K562 (cell line): ENCODE measurements around the gene RNF167.

Source experiments
- CEBPB ChIP-seq: fragments of 450-650 bp; IDR thresholded peaks from 2 replicates; pipeline ENCODE4 v1.6.1; 2016; ENCODE audit warnings: missing genetic modification characterization, missing compliant biosample characterization
- FOXK2 ChIP-seq, 2 experiments: fragments of 450-650 bp; IDR thresholded peaks in 1 of 2; conservative IDR thresholded peaks in 1 of 2; 2 replicates each; pipeline ENCODE4 v1.6.1; 2016; ENCODE audit warnings: low read depth in 2 of 2, mild to moderate bottlenecking in 1 of 2
- GABPB1 ChIP-seq: sonication (generic); formaldehyde crosslinking; IDR thresholded peaks from 2 replicates; pipeline ENCODE4 v1.8.0; 2022; ENCODE audit warnings: mild to moderate bottlenecking, missing genetic modification reagents
- HLTF ChIP-seq: fragments of 450-650 bp; IDR thresholded peaks from 2 replicates; pipeline ENCODE4 v1.6.1; 2016
- POLR2AphosphoS2 ChIP-seq: IDR thresholded peaks from 2 replicates; pipeline ENCODE4 v1.6.1; 2012; ENCODE audit warnings: low read length, improper control_type of control experiment
- RCOR1 ChIP-seq, 2 experiments: IDR thresholded peaks; 2 replicates each; pipeline ENCODE4 v1.6.1; 2012; ENCODE audit warnings: low read depth in 2 of 2, low read length in 2 of 2, borderline replicate concordance in 1 of 2, improper control_type of control experiment in 1 of 2
- YY1 ChIP-seq, 3 experiments: IDR thresholded peaks; 2 replicates each; pipeline ENCODE4 v1.6.1; 2011; ENCODE audit warnings: low read length in 2 of 3, mild to moderate bottlenecking in 2 of 3, moderate library complexity in 2 of 3, borderline replicate concordance in 1 of 3, control low read depth in 1 of 3, low read depth in 1 of 3; ENCODE audit not compliant: insufficient read depth in 3 of 3, insufficient replicate concordance in 2 of 3, control insufficient read depth in 1 of 3, insufficient read length in 1 of 3; ENCODE audit errors: extremely low read depth in 1 of 3
- TF ChIP-seq, protein P1 (sequence below): sonication (generic); formaldehyde crosslinking; IDR thresholded peaks from 2 replicates; pipeline ENCODE4 v1.8.1; 2023; ENCODE audit warnings: mild to moderate bottlenecking, missing genetic modification reagents
- TF ChIP-seq, protein P2 (sequence below): fragments of 450-650 bp; formaldehyde crosslinking; IDR thresholded peaks from 2 replicates; pipeline ENCODE4 v1.4.0; 2022; ENCODE audit warnings: missing genetic modification characterization
- TF ChIP-seq, protein P3 (sequence below), 3 experiments: IDR thresholded peaks in 2 of 3; conservative IDR thresholded peaks in 1 of 3; 2 replicates each; pipeline ENCODE4 v1.5.1; 2011 to 2012; ENCODE audit warnings: low read length in 3 of 3, mild to moderate bottlenecking in 3 of 3, control low read depth in 2 of 3, improper control_type of control experiment in 1 of 3, inconsistent platforms in 1 of 3, low read depth in 1 of 3, mixed read lengths in 1 of 3, moderate library complexity in 1 of 3; ENCODE audit not compliant: insufficient read depth in 2 of 3

DNA sequence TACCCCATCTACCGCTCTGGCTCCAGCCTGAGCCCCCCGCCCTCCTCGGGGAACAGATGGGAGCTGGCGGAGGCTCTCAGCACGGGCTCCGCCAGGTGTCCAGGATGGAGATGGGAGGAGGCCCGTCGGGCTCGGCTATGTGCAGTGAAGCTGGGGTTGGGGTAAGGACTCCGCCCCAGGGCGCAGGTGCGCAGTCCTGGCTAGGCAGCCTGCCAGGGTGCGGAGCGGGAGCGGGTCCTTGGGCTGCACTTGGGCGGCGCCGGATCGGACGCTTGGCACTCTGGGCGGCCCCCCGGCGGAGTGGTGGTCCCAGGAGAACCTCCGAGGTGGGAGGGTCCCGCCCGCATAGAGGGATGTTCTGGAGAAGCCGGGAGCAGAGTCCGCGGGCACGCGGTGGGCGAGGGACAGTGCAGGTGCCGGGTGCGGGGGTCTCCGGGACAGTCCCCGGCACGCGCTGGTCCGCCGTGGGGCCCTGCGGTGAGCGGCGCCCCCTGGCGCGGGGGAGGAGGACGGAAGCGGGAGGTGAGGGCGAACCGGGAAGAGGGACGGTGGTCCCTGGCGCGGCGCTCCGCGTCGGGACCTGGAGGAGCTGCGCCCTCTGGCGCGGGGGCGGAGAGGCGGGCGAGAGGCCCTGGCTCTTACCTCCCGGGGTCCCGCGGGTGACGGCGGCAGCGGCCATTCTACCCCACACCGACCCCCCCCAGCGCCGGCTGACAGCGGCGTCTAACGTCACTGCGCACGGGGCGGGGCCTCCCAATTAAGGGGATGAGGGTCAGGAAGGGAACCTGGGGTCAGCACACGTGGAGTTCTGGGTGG lies 47.1 kb downstream of the RNF167 start, which contains the start of gene CAMTA2:
- no peak for TF ChIP-seq CEBPB (tag)
- TF ChIP-seq HLTF, result no peak
- TF ChIP-seq, protein P1, sequence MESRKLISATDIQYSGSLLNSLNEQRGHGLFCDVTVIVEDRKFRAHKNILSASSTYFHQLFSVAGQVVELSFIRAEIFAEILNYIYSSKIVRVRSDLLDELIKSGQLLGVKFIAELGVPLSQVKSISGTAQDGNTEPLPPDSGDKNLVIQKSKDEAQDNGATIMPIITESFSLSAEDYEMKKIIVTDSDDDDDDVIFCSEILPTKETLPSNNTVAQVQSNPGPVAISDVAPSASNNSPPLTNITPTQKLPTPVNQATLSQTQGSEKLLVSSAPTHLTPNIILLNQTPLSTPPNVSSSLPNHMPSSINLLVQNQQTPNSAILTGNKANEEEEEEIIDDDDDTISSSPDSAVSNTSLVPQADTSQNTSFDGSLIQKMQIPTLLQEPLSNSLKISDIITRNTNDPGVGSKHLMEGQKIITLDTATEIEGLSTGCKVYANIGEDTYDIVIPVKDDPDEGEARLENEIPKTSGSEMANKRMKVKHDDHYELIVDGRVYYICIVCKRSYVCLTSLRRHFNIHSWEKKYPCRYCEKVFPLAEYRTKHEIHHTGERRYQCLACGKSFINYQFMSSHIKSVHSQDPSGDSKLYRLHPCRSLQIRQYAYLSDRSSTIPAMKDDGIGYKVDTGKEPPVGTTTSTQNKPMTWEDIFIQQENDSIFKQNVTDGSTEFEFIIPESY (CRISPR knock-in tag), result peak; percentile 55
- TF ChIP-seq RCOR1 (IDR thresholded peaks at IDR 0.05; ENCODE audit: borderline replicate concordance in 1 of 2, low read depth in 2 of 2, low read length in 2 of 2), result peak in 1 of 2 experiments; percentile 35; a peak in 1 of 4 replicates
- TF ChIP-seq, protein P2, sequence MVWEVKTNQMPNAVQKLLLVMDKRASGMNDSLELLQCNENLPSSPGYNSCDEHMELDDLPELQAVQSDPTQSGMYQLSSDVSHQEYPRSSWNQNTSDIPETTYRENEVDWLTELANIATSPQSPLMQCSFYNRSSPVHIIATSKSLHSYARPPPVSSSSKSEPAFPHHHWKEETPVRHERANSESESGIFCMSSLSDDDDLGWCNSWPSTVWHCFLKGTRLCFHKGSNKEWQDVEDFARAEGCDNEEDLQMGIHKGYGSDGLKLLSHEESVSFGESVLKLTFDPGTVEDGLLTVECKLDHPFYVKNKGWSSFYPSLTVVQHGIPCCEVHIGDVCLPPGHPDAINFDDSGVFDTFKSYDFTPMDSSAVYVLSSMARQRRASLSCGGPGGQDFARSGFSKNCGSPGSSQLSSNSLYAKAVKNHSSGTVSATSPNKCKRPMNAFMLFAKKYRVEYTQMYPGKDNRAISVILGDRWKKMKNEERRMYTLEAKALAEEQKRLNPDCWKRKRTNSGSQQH (CRISPR knock-in tag), result no peak
- TF ChIP-seq POLR2AphosphoS2, result no peak
- TF ChIP-seq, protein P3, sequence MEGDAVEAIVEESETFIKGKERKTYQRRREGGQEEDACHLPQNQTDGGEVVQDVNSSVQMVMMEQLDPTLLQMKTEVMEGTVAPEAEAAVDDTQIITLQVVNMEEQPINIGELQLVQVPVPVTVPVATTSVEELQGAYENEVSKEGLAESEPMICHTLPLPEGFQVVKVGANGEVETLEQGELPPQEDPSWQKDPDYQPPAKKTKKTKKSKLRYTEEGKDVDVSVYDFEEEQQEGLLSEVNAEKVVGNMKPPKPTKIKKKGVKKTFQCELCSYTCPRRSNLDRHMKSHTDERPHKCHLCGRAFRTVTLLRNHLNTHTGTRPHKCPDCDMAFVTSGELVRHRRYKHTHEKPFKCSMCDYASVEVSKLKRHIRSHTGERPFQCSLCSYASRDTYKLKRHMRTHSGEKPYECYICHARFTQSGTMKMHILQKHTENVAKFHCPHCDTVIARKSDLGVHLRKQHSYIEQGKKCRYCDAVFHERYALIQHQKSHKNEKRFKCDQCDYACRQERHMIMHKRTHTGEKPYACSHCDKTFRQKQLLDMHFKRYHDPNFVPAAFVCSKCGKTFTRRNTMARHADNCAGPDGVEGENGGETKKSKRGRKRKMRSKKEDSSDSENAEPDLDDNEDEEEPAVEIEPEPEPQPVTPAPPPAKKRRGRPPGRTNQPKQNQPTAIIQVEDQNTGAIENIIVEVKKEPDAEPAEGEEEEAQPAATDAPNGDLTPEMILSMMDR (IDR thresholded peaks at IDR 0.05 in 2 of 3, conservative IDR thresholded peaks at IDR 0.05 in 1 of 3; ENCODE audit: insufficient read depth in 2 of 3, low read depth in 1 of 3, low read length in 3 of 3), result peak; percentile 61 to 74 (median 65)
- peak; percentile 69 for TF ChIP-seq GABPB1 (CRISPR knock-in tag)
- TF ChIP-seq FOXK2 (conservative IDR thresholded peaks at IDR 0.05 in 1 of 2, IDR thresholded peaks at IDR 0.05 in 1 of 2; ENCODE audit: low read depth in 2 of 2), result no peak
- TF ChIP-seq YY1 (IDR thresholded peaks at IDR 0.05; ENCODE audit: borderline replicate concordance in 1 of 3, control insufficient read depth in 1 of 3, extremely low read depth in 1 of 3, insufficient read depth in 3 of 3, insufficient read length in 1 of 3, insufficient replicate concordance in 2 of 3, low read depth in 1 of 3, low read length in 2 of 3), result peak; percentile 31 to 86 (median 84)
